Measurements from ENCODE around the gene DUS1L.

Gene DUS1L

GRCh38 chr17:82088838-82089722 is 23.5 kb upstream of the DUS1L start:
- DNase-seq (ENCODE audit: low read depth in 4 of 4, low spot score in 1 of 4), result no peak

GRCh38 chr17:82087961-82088837 is 22.6 kb upstream of the DUS1L start:
- no peak for DNase-seq (ENCODE audit: low read depth in 4 of 4, low spot score in 1 of 4)

- no peak for DNase-seq (ENCODE audit: low read depth in 4 of 4, low spot score in 1 of 4)
Observed at GRCh38 chr17:82086941-82087906, 21.6 kb upstream of the DUS1L start.

- DNase-seq (ENCODE audit: low read depth in 4 of 4, low spot score in 1 of 4), result no peak
Observed at GRCh38 chr17:82085931-82086764, 20.5 kb upstream of the DUS1L start.

- DNase-seq (ENCODE audit: low read depth in 4 of 4, low spot score in 1 of 4), result no peak
Observed at GRCh38 chr17:82085031-82085861, 19.6 kb upstream of the DUS1L start.

GRCh38 chr17:82084373-82085030 is 18.9 kb upstream of the DUS1L start:
- no peak for DNase-seq (ENCODE audit: low read depth in 4 of 4, low spot score in 1 of 4)

GRCh38 chr17:82083533-82084359 is 18.1 kb upstream of the DUS1L start:
- DNase-seq (ENCODE audit: low read depth in 4 of 4, low spot score in 1 of 4), result no peak

GRCh38 chr17:82083009-82083408 is 17.4 kb upstream of the DUS1L start:
- no peak for DNase-seq (ENCODE audit: low read depth in 4 of 4, low spot score in 1 of 4)

GRCh38 chr17:82082456-82082855 is 16.9 kb upstream of the DUS1L start:
- DNase-seq (ENCODE audit: low read depth in 4 of 4, low spot score in 1 of 4), result no peak

GRCh38 chr17:82081966-82082365 is 16.4 kb upstream of the DUS1L start:
- no peak for DNase-seq (ENCODE audit: low read depth in 4 of 4, low spot score in 1 of 4)

GRCh38 chr17:82081546-82081945 is 15.9 kb upstream of the DUS1L start:
- DNase-seq (ENCODE audit: low read depth in 4 of 4, low spot score in 1 of 4), result no peak

- DNase-seq (ENCODE audit: low read depth in 4 of 4, low spot score in 1 of 4), result no peak
Observed at GRCh38 chr17:82080789-82081464, 15.3 kb upstream of the DUS1L start.

GRCh38 chr17:82080048-82080788 is 14.6 kb upstream of the DUS1L start:
- DNase-seq (ENCODE audit: low read depth in 4 of 4, low spot score in 1 of 4), result no peak

- no peak for DNase-seq (ENCODE audit: low read depth in 4 of 4, low spot score in 1 of 4)
Observed at GRCh38 chr17:82079001-82079677, 13.5 kb upstream of the DUS1L start.

- no peak for DNase-seq (ENCODE audit: low read depth in 4 of 4, low spot score in 1 of 4)
Observed at GRCh38 chr17:82078433-82078832, 12.8 kb upstream of the DUS1L start.
